Inflammatory macrophage (primary cell): Measurements from ENCODE around the gene ADAM12.

Experiments
- DNase-seq, 2 donors: peaks; one replicate each; pipeline ENCODE4 v3.0.0-alpha.2; 2020 to 2022

ADAM12 gene

GRCh38 chr10:126233182-126234148 is 154.8 kb downstream of the ADAM12 start:
- no peak for DNase-seq

- DNase-seq: no peak
Observed at GRCh38 chr10:126230587-126230986, 157.7 kb downstream of the ADAM12 start.

- no peak for DNase-seq
Observed at GRCh38 chr10:126229686-126230085, 158.6 kb downstream of the ADAM12 start.

GRCh38 chr10:126227762-126228134 is 160.5 kb downstream of the ADAM12 start:
- no peak for DNase-seq

- no peak for DNase-seq
Observed at GRCh38 chr10:126226988-126227761, 161.1 kb downstream of the ADAM12 start.

GRCh38 chr10:126226205-126226604 is 162.1 kb downstream of the ADAM12 start:
- DNase-seq: no peak

GRCh38 chr10:126225672-126226008 is 162.6 kb downstream of the ADAM12 start:
- no peak for DNase-seq

GRCh38 chr10:126224967-126225671 is 163.2 kb downstream of the ADAM12 start:
- DNase-seq: no peak

- no peak for DNase-seq
Observed at GRCh38 chr10:126223512-126224067, 164.7 kb downstream of the ADAM12 start.

GRCh38 chr10:126222736-126223511 is 165.4 kb downstream of the ADAM12 start:
- DNase-seq: no peak

GRCh38 chr10:126221874-126222273 is 166.4 kb downstream of the ADAM12 start:
- no peak for DNase-seq

GRCh38 chr10:126218778-126219649 is 169.3 kb downstream of the ADAM12 start:
- DNase-seq: no peak

- DNase-seq: no peak
Observed at GRCh38 chr10:126218174-126218573, 170.1 kb downstream of the ADAM12 start.

GRCh38 chr10:126216632-126216961 is 171.7 kb downstream of the ADAM12 start:
- DNase-seq: no peak

GRCh38 chr10:126215746-126216631 is 172.3 kb downstream of the ADAM12 start:
- DNase-seq: no peak

GRCh38 chr10:126214679-126215078 is 173.6 kb downstream of the ADAM12 start:
- DNase-seq: no peak

- no peak for DNase-seq
Observed at GRCh38 chr10:126214021-126214420, 174.3 kb downstream of the ADAM12 start.

GRCh38 chr10:126212738-126213137 is 175.5 kb downstream of the ADAM12 start:
- no peak for DNase-seq

GRCh38 chr10:126210051-126210651 is 178.1 kb downstream of the ADAM12 start:
- no peak for DNase-seq

- DNase-seq: no peak
Observed at GRCh38 chr10:126209451-126209850, 178.8 kb downstream of the ADAM12 start.
